GM06990 (cell line): Measurements from ENCODE around the gene SLC6A19.
"Not testable (repeated sequence)": the region's sequence is repeated elsewhere in the genome, so short reads cannot be mapped to it uniquely, and the experiment has no call there.

ENCODE experiments used
- DNase-seq: peaks from one replicate; pipeline ENCODE4 v3.0.0-alpha.2; 2011; ENCODE audit not compliant: insufficient read length; ENCODE audit errors: extremely low read depth
- H3K27me3 ChIP-seq: replicated peaks from 2 replicates; pipeline ENCODE4 v1.6.0; 2011; ENCODE audit warnings: low read length; ENCODE audit not compliant: control insufficient read depth, insufficient read depth
- H3K36me3 ChIP-seq: 2 replicates; pipeline ENCODE4 v1.5.1; 2011; ENCODE audit warnings: low read length; ENCODE audit not compliant: control insufficient read depth, insufficient read depth
- H3K4me3 ChIP-seq: replicated peaks from 2 replicates; pipeline ENCODE4 v1.5.1; 2011; ENCODE audit warnings: low read depth, mild to moderate bottlenecking, control low read depth, low read length
- TF ChIP-seq, protein P1 (sequence below): IDR thresholded peaks from 2 replicates; pipeline ENCODE4 v1.5.1; 2011; ENCODE audit warnings: low read length, control low read depth, mild to moderate bottlenecking, inconsistent platforms; ENCODE audit not compliant: insufficient read depth, poor library complexity, severe bottlenecking

SLC6A19 gene

DNA sequence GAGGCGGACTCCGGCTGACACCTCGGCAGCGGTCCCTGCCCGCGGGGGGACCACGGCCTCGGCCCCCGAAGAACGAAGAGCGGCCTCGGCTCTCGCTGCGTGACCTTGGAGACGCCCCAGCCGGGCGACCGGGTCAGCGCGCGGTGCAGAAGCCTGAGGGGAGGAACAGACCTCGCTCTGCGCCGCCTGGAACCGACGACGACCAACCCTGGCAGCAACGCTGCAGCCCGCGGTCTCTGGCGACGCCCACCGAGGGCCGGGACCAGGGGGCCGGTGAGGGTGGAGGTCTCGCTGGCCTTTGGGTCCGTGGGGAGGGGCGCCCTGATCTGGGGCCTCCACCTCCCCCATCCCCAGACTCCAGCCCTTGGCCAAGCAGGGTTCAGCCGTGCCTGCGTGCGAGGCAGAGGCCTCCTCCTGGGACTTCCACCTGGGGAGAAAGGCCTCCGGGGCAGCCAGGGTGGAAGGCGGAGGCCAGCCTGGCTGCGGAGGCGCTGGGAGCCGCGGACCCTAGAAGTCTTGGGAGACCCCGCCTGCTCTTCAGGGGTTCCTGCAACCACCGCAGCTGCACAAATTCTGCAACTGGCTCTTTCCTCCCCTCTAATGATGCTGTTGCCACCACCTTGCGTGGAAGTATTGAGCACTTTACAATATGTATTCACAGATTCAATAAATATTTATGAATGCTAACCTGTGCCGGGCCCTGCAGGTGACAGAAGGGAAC lies 45.2 kb upstream of the SLC6A19 start:
- Histone ChIP-seq H3K4me3 (no peak overlapping the region), H3K36me3 (no peaks in the 10 kb centered on the region), H3K27me3 (peaks cover 2% of the 10 kb centered on the region; the same call in 1 of the 2 replicates)
- TF ChIP-seq, protein P1, sequence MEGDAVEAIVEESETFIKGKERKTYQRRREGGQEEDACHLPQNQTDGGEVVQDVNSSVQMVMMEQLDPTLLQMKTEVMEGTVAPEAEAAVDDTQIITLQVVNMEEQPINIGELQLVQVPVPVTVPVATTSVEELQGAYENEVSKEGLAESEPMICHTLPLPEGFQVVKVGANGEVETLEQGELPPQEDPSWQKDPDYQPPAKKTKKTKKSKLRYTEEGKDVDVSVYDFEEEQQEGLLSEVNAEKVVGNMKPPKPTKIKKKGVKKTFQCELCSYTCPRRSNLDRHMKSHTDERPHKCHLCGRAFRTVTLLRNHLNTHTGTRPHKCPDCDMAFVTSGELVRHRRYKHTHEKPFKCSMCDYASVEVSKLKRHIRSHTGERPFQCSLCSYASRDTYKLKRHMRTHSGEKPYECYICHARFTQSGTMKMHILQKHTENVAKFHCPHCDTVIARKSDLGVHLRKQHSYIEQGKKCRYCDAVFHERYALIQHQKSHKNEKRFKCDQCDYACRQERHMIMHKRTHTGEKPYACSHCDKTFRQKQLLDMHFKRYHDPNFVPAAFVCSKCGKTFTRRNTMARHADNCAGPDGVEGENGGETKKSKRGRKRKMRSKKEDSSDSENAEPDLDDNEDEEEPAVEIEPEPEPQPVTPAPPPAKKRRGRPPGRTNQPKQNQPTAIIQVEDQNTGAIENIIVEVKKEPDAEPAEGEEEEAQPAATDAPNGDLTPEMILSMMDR: no peak
- DNase-seq: no peak

DNA sequence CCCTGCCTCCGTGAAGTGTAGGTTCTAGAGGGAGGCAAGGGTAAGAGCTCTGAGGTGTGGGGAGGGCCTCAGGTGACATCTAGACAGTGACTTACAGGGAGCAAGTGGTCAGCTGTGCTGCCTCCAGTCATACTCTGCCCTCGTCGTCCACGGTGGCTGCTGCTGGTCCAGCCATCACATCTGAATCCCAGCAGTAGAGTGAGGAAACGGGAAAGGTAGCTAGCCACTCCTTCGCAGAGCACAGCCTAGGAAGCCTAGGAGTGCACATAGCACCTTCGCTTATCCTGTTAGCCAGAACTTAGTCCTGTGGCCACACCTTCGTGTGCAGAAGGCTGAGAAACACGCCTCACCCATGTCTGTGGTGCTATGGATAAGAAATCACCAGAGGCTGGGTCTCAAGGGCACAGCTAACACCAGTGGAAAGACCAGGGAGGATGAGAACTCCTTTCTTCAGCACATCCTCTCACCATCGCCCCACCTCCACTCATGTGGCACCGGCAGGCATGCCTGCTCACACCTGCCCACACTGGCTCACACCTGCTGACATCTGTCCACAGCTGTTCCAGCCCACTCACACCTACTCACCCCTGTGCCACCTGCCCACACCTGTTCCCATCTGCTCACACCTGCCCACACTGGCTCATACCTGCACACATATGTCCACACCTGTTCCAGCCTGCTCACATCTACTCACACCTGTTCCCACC lies 44.5 kb upstream of the SLC6A19 start:
- H3K4me3 ChIP-seq: no peak overlapping the region
- no peaks in the 10 kb centered on the region for H3K36me3 ChIP-seq
- DNase-seq: no peak
- TF ChIP-seq, protein P1: no peak
- H3K27me3 ChIP-seq: peaks cover 2% of the 10 kb centered on the region; the same call in 1 of the 2 replicates

DNA sequence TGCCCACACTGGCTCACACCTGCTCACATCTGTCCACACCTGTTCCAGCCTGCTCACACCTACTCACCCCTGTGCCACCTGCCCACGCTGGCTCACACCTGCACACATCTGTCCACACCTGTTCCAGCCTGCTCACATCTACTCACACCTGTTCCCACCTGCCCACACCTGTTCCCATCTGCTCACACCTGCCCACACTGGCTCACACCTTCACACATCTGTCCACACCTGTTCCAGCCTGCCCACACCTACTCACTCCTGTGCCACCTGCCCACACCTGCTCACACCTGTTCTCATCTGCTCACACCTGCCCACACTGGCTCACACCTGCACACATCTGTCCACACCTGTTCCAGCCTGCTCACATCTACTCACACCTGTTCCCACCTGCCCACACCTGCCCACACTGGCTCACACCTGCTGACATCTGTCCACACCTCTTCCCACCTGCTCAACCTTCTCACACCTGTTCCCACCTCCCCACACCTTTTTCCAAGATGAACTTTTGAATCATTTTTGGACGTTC lies 43.9 kb upstream of the SLC6A19 start:
- H3K4me3 ChIP-seq, H3K27me3 ChIP-seq, DNase-seq: not testable (repeated sequence)

DNA sequence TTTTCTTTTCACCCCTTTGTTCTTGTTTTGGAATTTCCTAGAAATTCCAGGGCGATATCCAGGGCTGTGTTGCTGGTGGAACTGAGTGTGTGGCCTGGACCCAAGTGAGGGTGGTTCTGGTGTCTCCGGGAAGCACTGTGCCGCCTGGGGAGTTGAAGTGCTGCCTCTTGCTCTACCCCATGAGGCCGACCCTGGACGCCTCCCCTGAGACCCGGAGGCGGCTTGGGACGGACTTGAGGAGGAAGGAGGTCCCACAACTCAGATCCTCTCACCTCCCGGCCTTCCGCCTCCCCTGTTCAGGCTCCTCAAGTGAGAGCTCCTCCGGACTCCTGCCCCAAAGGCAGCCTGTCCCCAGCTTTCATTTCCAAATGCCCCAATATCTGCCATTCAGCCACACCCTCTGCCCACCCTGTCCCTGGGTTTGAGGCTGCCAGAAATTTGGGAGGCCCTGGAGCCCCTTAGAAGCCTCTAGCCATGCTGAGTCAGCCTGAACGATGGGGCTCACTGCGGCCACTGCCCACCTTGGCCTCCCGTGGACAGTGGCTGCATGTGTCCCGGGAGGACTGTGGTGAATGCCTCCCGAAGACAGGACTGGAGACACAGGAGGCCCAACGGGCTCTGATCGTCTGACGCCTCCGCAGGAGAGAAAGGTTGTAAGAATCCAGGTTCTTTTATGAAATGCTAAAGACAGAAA lies 42.6 kb upstream of the SLC6A19 start:
- no peaks in the 10 kb centered on the region for H3K36me3 ChIP-seq
- TF ChIP-seq, protein P1: no peak
- DNase-seq: no peak
- H3K27me3 ChIP-seq: peaks cover 2% of the 10 kb centered on the region; the same call in 1 of the 2 replicates
- H3K4me3 ChIP-seq: no peak overlapping the region

More for the DNA sequence above, 43.9 kb upstream of the SLC6A19 start:
- H3K36me3 ChIP-seq: not testable (repeated sequence)

DNA sequence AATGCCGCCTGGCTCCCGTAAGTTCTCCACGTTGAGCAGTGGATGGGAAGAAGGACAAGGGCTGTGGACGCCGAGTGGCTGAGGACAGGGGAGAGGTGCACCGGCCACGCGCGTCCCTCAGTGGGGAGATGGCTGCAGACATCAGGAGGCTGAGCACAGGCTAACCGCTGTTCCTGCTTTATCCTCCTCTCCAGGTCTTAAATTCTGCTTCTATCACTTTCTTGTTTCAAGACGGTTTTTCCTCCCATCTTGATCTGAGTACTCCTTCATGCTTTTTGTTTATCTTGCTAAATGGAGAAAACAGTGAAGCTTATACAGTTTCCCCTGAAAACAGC lies 42.1 kb upstream of the SLC6A19 start:
- TF ChIP-seq, protein P1: no peak
- H3K27me3 ChIP-seq: peaks cover 2% of the 10 kb centered on the region; the same call in 1 of the 2 replicates
- H3K4me3 ChIP-seq: no peak overlapping the region
- H3K36me3 ChIP-seq: no peaks in the 10 kb centered on the region
- no peak for DNase-seq
